Measurements from ENCODE around the gene THRB.

DNA sequence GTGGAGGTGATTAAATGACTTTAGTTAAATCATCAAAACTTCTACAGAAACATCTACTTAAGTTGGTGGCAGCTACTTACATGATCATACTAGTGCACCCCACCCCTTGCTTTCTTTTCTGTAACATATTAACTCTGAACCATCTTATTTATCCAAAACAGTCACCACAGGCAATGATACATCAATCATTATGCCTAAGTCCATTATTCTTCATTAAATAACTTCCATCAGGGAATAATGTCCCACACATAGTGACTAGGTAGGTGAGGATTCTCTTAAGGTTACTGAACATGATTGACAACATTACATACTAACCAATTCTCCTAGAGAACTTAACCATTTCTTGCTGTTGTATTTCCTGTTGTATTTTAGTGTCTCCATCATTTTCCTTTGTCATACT lies 339.4 kb downstream of the THRB start:
- TF ChIP-seq POLR2A (IDR thresholded peaks at IDR 0.05) (no peak), POLR2AphosphoS5 (IDR thresholded peaks at IDR 0.05; ENCODE audit: insufficient read depth in 1 of 2, low read depth in 1 of 2) (no peak)
- TF ChIP-seq, protein P1, sequence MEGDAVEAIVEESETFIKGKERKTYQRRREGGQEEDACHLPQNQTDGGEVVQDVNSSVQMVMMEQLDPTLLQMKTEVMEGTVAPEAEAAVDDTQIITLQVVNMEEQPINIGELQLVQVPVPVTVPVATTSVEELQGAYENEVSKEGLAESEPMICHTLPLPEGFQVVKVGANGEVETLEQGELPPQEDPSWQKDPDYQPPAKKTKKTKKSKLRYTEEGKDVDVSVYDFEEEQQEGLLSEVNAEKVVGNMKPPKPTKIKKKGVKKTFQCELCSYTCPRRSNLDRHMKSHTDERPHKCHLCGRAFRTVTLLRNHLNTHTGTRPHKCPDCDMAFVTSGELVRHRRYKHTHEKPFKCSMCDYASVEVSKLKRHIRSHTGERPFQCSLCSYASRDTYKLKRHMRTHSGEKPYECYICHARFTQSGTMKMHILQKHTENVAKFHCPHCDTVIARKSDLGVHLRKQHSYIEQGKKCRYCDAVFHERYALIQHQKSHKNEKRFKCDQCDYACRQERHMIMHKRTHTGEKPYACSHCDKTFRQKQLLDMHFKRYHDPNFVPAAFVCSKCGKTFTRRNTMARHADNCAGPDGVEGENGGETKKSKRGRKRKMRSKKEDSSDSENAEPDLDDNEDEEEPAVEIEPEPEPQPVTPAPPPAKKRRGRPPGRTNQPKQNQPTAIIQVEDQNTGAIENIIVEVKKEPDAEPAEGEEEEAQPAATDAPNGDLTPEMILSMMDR (IDR thresholded peaks at IDR 0.05): no peak

Data from vagina (tissue), 2 donors.